Transverse colon (tissue), 4 donors: ENCODE measurements around the gene UQCR11. TPM values are rescaled to one million over a fixed set of nuclear protein-coding genes. Genes with fewer than 3 reads are reported as not detected.

Experiments used
- DNase-seq: peaks from one replicate; pipeline ENCODE4 v3.0.0-alpha.2; 2019
- H3K27ac ChIP-seq, 4 donors: fragments of 200-600 bp; sonication (generic); 2 replicates each; pipeline ENCODE4 v1.5.1; 2016 to 2018; ENCODE audit warnings: inconsistent platforms in 4 of 4
- H3K27me3 ChIP-seq: fragments of 200-600 bp; sonication (generic); 2 replicates; pipeline ENCODE4 v1.5.1; 2017; ENCODE audit warnings: inconsistent platforms
- H3K36me3 ChIP-seq, 4 donors: fragments of 200-600 bp; sonication (generic); 2 replicates each; pipeline ENCODE4 v1.5.1; 2017 to 2019; ENCODE audit warnings: inconsistent platforms in 4 of 4
- H3K4me1 ChIP-seq, 4 donors: fragments of 200-600 bp; sonication (generic); 2 replicates each; pipeline ENCODE4 v1.5.1; 2017 to 2020; ENCODE audit warnings: inconsistent platforms in 4 of 4
- H3K4me3 ChIP-seq, 4 donors: fragments of 200-600 bp; sonication (generic); 1 replicate in 1 of 4; 2 replicates in 3 of 4; pipeline versions ENCODE4 v1.5.1 to v1.6.1; 2017 to 2019; ENCODE audit warnings: inconsistent platforms in 4 of 4
- H3K9me3 ChIP-seq, 2 donors: fragments of 200-600 bp; sonication (generic); 2 replicates each; pipeline ENCODE4 v1.5.1; 2017 to 2019; ENCODE audit warnings: inconsistent platforms in 2 of 2
- EP300 ChIP-seq: sonication (generic); formaldehyde crosslinking; IDR thresholded peaks from one replicate; pipeline ENCODE4 v1.6.1; 2017; ENCODE audit warnings: antibody characterized with exemption, low read depth
- POLR2A ChIP-seq: fragments of 450-650 bp; IDR thresholded peaks from one replicate; pipeline ENCODE4 v1.6.1; 2016; ENCODE audit warnings: antibody characterized with exemption, mild to moderate bottlenecking, moderate library complexity
- POLR2AphosphoS5 ChIP-seq, 3 donors: sonication (generic); formaldehyde crosslinking; IDR thresholded peaks; one replicate each; pipeline ENCODE4 v1.6.1; 2016; ENCODE audit warnings: antibody characterized with exemption in 3 of 3
- WGBS, 2 donors: methylation state at CpG; one replicate each; pipeline ENCODE4 v1.1.5; 2018; ENCODE audit warnings: low coverage in 1 of 2; 5-methylcytosine and 5-hydroxymethylcytosine counted together
- in situ Hi-C, 4 donors: fragments of 200-750 bp; cut with MboI; loops; one replicate each; pipeline versions ENCODE4 v1.15.0 to v1.15.1; 2017; ENCODE audit warnings: low sequenced_read_pairs in 3 of 4, low pct_ligation_motif_present in 1 of 4, low pct_unique_long_range_greater_than_20kb in 1 of 4
- intact Hi-C: fragments of 100-400 bp; cut with DNase I; formaldehyde crosslinking; loops from one replicate; pipeline ENCODE4 v1.15.1; 2023; ENCODE audit warnings: low total_unique reads
- total RNA-seq, 4 donors: library from RNA; depleted of rRNA; stranded (reverse); fragments of >200 nt; gene quantifications; one replicate each; pipeline ENCODE4 v1.1.0, GENCODE V29; 2016
- TF ChIP-seq, protein P1 (sequence below), 5 experiments: fragments of 200-600 bp in 3 of 5; fragments of 450-650 bp in 2 of 5; sonication (generic) in 3 of 5; IDR thresholded peaks; 1 replicate in 2 of 5; 2 replicates in 3 of 5; pipeline ENCODE4 v1.5.1; 2016 to 2017; ENCODE audit warnings: antibody characterized with exemption in 5 of 5, inconsistent platforms in 3 of 5, mild to moderate bottlenecking in 2 of 5, moderate library complexity in 1 of 5

UQCR11 gene
- total RNA-seq, 4 donors from 2014 or later, result 19.9 to 120 (median 60.8) TPM

DNA sequence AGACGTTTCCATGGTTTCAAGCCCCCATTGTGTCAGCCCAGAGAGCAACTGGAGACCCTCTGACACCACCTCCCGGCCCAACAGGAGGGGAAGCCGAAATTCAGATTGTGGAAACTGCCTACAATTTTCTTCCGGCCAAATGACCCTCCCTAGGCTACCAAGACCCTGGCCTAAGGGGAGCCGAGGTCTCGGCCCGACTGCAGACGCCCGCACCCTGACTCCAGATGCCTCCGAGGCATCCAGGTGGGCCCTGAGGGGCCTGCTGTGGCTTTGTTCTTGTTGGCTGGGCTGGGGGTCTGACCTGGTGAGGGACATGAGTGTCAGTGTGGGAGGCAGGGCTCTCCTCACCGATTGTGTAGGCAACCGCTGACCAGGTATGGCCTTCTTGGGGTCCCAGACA, 46.7 kb downstream of the UQCR11 start:
- no peaks in the 10 kb centered on the region for H3K9me3 ChIP-seq
- H3K36me3 ChIP-seq, result peaks cover 0 to 4% (median 0%) of the 10 kb centered on the region in 4 donors
- no peak for DNase-seq
- intact Hi-C loops, result no loop called here
- WGBS, 2 donors, result 87% methylated on average over 12 of the region's 12 CpGs; no CpG with 5 or more reads in 1 of the 2 donors
- no peak overlapping the region for H3K27ac ChIP-seq
- in situ Hi-C loops, result no loop called here
- no peaks in the 10 kb centered on the region for H3K4me1 ChIP-seq
- H3K27me3 ChIP-seq, result no peaks in the 10 kb centered on the region
- TF ChIP-seq EP300, result no peak
- no peak for TF ChIP-seq POLR2A
- TF ChIP-seq, protein P1, sequence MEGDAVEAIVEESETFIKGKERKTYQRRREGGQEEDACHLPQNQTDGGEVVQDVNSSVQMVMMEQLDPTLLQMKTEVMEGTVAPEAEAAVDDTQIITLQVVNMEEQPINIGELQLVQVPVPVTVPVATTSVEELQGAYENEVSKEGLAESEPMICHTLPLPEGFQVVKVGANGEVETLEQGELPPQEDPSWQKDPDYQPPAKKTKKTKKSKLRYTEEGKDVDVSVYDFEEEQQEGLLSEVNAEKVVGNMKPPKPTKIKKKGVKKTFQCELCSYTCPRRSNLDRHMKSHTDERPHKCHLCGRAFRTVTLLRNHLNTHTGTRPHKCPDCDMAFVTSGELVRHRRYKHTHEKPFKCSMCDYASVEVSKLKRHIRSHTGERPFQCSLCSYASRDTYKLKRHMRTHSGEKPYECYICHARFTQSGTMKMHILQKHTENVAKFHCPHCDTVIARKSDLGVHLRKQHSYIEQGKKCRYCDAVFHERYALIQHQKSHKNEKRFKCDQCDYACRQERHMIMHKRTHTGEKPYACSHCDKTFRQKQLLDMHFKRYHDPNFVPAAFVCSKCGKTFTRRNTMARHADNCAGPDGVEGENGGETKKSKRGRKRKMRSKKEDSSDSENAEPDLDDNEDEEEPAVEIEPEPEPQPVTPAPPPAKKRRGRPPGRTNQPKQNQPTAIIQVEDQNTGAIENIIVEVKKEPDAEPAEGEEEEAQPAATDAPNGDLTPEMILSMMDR (IDR thresholded peaks at IDR 0.05), result no peak
- no peak for TF ChIP-seq POLR2AphosphoS5 (IDR thresholded peaks at IDR 0.05)
- H3K4me3 ChIP-seq, result no peak overlapping the region

DNA sequence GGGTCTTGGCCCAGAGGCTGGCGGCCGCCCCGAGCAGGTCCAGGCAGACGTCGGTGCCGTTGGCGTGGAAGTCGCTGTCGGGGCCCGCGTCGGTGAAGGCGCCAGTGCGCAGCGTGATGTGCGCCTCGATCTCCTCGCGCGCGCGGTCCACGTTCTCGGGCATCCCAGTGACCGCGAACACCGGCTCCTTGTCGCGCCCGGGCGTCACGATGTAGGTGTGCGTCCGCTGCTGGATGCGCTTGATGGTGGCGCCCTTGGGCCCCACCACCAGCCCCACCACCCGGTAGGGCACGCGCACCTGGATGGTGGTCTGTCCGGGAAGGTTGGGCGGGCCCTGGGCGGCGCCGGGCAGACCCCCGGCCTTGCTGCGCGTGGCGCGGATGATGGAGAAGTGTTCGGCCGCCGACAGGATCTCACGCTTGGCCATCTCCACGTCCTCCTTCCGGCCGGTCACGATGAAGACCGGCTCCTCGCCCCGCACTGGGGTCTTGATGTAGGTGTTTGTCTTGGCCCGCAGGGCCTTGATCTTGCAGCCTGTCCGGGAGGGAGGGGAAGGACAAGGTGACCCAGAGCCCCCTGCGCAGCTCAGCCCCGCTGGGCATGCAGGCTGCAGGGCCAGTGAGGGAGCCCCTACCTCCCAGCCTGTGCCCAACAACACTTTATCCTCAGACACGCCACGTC, 48.7 kb downstream of the UQCR11 start:
- 98% methylated on average over 66 of the region's 66 CpGs; no CpG with 5 or more reads in 1 of the 2 donors for WGBS, 2 donors
- TF ChIP-seq, protein P1 (IDR thresholded peaks at IDR 0.05), result no peak
- TF ChIP-seq POLR2A, result no peak
- no peak for TF ChIP-seq EP300
- TF ChIP-seq POLR2AphosphoS5 (IDR thresholded peaks at IDR 0.05), result no peak
- H3K27me3 ChIP-seq, result no peaks in the 10 kb centered on the region
- no peaks in the 10 kb centered on the region for H3K4me1 ChIP-seq
- no peak overlapping the region for H3K4me3 ChIP-seq
- no peaks in the 10 kb centered on the region for H3K9me3 ChIP-seq
- peaks cover 0 to 4% (median 0%) of the 10 kb centered on the region in 4 donors for H3K36me3 ChIP-seq
- no peak overlapping the region for H3K27ac ChIP-seq
- DNase-seq, result no peak
- intact Hi-C loops (no loop called here), in situ Hi-C loops (no loop called here)

DNA sequence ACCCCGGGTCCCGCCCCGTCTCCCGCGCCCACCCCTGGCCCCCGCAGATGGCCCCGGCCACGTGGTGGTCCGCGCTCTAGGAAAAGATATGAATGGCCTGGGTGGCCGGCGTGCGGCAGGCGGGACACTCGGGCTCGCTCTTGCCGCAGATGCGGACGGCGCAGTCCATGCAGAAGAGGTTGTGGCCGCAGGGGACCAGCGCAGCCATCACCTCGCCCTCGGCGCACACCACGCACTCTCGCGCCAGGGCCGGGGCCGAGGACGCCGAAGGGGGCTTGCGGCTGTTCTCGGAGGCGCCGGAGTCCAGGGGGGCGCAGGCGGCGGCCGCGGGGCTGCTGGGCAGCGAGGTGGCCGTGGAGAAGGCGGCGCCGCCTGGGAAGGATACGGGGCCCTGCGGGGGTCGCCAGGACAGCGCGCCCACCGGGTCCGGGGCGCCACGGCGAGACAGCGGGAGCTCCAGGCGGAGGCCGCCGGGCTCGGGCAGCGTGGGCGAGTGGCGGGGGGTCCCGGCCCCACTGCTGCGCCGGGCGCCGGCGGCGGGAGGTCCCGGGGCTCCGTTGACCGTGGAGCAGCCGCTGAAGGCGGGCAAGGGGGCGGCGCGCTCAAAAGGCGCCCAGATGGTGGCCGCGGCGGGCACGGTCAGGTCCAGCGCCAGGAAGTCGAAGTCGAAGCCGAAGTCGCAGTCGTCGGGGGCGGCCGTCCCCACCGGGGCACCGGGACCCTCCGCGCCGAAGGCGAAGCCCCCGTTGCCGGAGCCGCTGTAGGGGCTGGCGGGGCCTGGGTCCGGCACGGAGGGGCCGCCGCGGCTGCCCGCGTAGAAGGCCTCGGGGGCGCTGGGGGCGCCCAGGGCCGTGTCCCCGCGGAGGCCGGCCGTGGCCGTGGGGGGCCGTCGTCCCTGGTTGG, 49.5 kb downstream of the UQCR11 start:
- 96% methylated on average over 107 of the region's 121 CpGs; no CpG with 5 or more reads in 1 of the 2 donors for WGBS, 2 donors
- Histone ChIP-seq H3K9me3 (no peaks in the 10 kb centered on the region), H3K36me3 (peaks cover 0 to 4% (median 0%) of the 10 kb centered on the region in 4 donors), H3K4me3 (no peak overlapping the region), H3K4me1 (no peaks in the 10 kb centered on the region), H3K27ac (no peak overlapping the region), H3K27me3 (no peaks in the 10 kb centered on the region)
- in situ Hi-C loops, result no loop called here
- no peak for TF ChIP-seq POLR2A
- no peak for TF ChIP-seq POLR2AphosphoS5 (IDR thresholded peaks at IDR 0.05)
- TF ChIP-seq, protein P1 (IDR thresholded peaks at IDR 0.05), result no peak
- no peak for TF ChIP-seq EP300
- no peak for DNase-seq
- intact Hi-C loops, result no loop called here

DNA sequence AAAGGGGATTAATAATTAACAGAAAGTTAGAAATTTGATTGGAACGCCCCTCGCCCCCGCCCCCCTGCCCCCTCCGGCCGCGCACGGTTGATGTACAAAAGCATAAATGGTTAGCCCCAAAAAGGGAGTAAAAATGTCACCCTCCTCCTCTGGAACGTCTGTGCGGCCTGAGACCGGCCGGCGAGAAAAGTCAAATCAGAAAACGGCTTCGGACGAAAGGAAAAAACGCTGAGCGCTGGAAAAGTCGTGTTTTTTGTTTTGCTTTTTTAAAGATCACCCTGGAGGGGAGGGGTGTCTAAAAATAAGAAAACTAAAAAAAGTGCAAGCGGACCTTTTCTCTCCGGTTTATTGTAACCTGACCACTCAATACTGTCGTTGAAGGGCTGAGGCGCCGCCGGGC, 50.3 kb downstream of the UQCR11 start:
- intact Hi-C loops, result no loop called here
- H3K4me3 ChIP-seq, result no peak overlapping the region
- H3K36me3 ChIP-seq, result peaks cover 0 to 4% (median 0%) of the 10 kb centered on the region in 4 donors
- no peaks in the 10 kb centered on the region for H3K4me1 ChIP-seq
- H3K27me3 ChIP-seq, result no peaks in the 10 kb centered on the region
- in situ Hi-C loops, result no loop called here
- DNase-seq, result no peak
- TF ChIP-seq POLR2A (no peak), EP300 (no peak), POLR2AphosphoS5 (IDR thresholded peaks at IDR 0.05) (no peak)
- TF ChIP-seq, protein P1 (IDR thresholded peaks at IDR 0.05), result no peak
- WGBS, 2 donors, result 84 to 91% methylated on average over 18 to 24 of the region's 24 CpGs
- no peaks in the 10 kb centered on the region for H3K9me3 ChIP-seq
- no peak overlapping the region for H3K27ac ChIP-seq
